Fibroblast of skin of back (primary cell): ENCODE results near the gene RDH16. TPM values are rescaled to one million over a fixed set of nuclear protein-coding genes. Genes with fewer than 3 reads are reported as not detected.

Experiments used
- DNase-seq: peaks from one replicate; pipeline ENCODE4 v3.0.0-alpha.2; 2013
- polyA plus RNA-seq, 2 experiments: library from polyadenylated mRNA; unstranded; fragments of 120-200 nt; gene quantifications; one replicate each; pipeline ENCODE4 v1.2.1, GENCODE V29; 2013; ENCODE audit not compliant: insufficient read length in 2 of 2

RDH16 gene
- polyA plus RNA-seq (2013, experiment 1 of 2; ENCODE audit: insufficient read length), result 0.05 TPM
- polyA plus RNA-seq (2013, experiment 2 of 2; ENCODE audit: insufficient read length), result 0.06 TPM

- no peak for DNase-seq
These were observed at the start of gene RDH16 for GRCh38 chr12:56957229-56958052. Gene RDH16 (minus strand): TSS chr12:56957608. CDS start chr12:56957462, 146 bp downstream.

GRCh38 chr12:57006809-57007475 is 49.5 kb upstream of the RDH16 start:
- DNase-seq, result no peak

- DNase-seq, result peak; percentile 67
These were observed 48.8 kb upstream of the RDH16 start, which contains the start of gene ZBTB39 for GRCh38 chr12:57005980-57006808. Gene ZBTB39 (minus strand): TSS chr12:57006546. CDS start chr12:57004917, 1,629 bp downstream.

GRCh38 chr12:57004651-57005050 is 47.2 kb upstream of the RDH16 start:
- no peak for DNase-seq

GRCh38 chr12:57003395-57003794 is 46.0 kb upstream of the RDH16 start:
- no peak for DNase-seq

GRCh38 chr12:57001448-57001906 is 44.1 kb upstream of the RDH16 start:
- peak; percentile 51 for DNase-seq

GRCh38 chr12:57000393-57000792 is 43.0 kb upstream of the RDH16 start:
- no peak for DNase-seq

GRCh38 chr12:56999456-56999855 is 42.0 kb upstream of the RDH16 start:
- DNase-seq, result no peak

GRCh38 chr12:56998981-56999380 is 41.6 kb upstream of the RDH16 start:
- DNase-seq, result no peak

GRCh38 chr12:56998316-56998715 is 40.9 kb upstream of the RDH16 start:
- DNase-seq, result no peak

GRCh38 chr12:56996793-56997545 is 39.6 kb upstream of the RDH16 start:
- DNase-seq, result no peak

GRCh38 chr12:56995930-56996496 is 38.6 kb upstream of the RDH16 start:
- DNase-seq, result no peak

GRCh38 chr12:56995201-56995929 is 38.0 kb upstream of the RDH16 start:
- no peak for DNase-seq

GRCh38 chr12:56994231-56994746 is 36.9 kb upstream of the RDH16 start:
- DNase-seq, result no peak

GRCh38 chr12:56993346-56993745 is 35.9 kb upstream of the RDH16 start:
- DNase-seq, result no peak

- DNase-seq, result no peak
These were observed 34.2 kb upstream of the RDH16 start for GRCh38 chr12:56991319-56992246.

GRCh38 chr12:56990648-56991318 is 33.4 kb upstream of the RDH16 start:
- DNase-seq, result no peak

- peak; percentile 56 for DNase-seq
These were observed 32.6 kb upstream of the RDH16 start for GRCh38 chr12:56989861-56990610.
